Measurements from ENCODE around the gene TCIRG1. TPM values are rescaled to one million over a fixed set of nuclear protein-coding genes. Genes with fewer than 3 reads are reported as not detected.

Gene TCIRG1
- total and polyA plus RNA-seq, 4 donors = 32.2 to 96.1 (median 44.5) TPM

DNA sequence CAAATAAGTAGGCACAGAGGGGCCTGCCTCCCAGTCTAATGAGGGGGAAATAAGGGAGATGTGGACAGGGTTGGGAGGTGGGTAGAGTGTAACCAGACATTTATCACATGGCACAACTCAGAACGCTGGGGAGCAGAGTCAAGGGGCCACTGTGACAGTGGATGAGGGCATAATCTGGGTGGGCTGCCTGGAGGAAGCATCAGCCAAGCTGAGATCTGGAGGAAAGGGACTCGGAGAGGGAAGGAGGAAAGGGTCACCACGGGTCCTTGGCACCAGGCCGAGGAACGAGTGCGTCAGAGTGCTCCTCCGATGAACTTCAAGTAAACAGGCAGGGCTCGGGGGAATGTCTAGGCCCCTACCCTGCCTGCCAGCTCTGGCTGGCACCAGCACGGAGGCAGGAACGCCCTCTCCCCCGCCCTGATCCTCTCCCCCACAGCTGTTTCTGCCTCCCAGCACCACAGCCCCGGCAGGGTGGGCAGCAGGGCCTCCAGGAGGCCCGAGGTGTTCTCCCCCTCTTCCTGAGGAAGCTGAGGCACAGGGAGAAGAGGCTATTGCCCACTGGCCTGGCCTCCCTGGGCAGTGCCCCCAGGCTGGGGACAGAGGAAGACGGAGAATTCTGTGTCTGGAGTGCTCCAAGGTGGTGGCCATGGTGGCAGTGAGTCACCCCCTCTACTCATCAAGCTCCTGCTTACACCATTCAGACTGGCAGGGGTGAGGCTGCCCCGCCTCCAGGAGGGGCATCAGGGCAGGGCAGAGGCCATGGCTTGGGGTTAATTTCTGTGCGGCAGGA lies 24.5 kb upstream of the TCIRG1 start:
- TF ChIP-seq FOXA1 (IDR thresholded peaks at IDR 0.05) (no peak), GABPA (IDR thresholded peaks at IDR 0.05 in 1 of 2, conservative IDR thresholded peaks at IDR 0.05 in 1 of 2) (no peak), EGR1 (IDR thresholded peaks at IDR 0.05; ENCODE audit: low read depth in 2 of 2) (no peak), HNF4G (IDR thresholded peaks at IDR 0.05) (no peak), RAD21 (IDR thresholded peaks at IDR 0.05) (no peak), FOXA2 (IDR thresholded peaks at IDR 0.05) (no peak), NR2F2 (IDR thresholded peaks at IDR 0.05) (no peak), JUND (IDR thresholded peaks at IDR 0.05) (no peak), RXRA (IDR thresholded peaks at IDR 0.05) (no peak), TAF1 (conservative IDR thresholded peaks at IDR 0.05) (no peak)
- TF ChIP-seq, protein P1, sequence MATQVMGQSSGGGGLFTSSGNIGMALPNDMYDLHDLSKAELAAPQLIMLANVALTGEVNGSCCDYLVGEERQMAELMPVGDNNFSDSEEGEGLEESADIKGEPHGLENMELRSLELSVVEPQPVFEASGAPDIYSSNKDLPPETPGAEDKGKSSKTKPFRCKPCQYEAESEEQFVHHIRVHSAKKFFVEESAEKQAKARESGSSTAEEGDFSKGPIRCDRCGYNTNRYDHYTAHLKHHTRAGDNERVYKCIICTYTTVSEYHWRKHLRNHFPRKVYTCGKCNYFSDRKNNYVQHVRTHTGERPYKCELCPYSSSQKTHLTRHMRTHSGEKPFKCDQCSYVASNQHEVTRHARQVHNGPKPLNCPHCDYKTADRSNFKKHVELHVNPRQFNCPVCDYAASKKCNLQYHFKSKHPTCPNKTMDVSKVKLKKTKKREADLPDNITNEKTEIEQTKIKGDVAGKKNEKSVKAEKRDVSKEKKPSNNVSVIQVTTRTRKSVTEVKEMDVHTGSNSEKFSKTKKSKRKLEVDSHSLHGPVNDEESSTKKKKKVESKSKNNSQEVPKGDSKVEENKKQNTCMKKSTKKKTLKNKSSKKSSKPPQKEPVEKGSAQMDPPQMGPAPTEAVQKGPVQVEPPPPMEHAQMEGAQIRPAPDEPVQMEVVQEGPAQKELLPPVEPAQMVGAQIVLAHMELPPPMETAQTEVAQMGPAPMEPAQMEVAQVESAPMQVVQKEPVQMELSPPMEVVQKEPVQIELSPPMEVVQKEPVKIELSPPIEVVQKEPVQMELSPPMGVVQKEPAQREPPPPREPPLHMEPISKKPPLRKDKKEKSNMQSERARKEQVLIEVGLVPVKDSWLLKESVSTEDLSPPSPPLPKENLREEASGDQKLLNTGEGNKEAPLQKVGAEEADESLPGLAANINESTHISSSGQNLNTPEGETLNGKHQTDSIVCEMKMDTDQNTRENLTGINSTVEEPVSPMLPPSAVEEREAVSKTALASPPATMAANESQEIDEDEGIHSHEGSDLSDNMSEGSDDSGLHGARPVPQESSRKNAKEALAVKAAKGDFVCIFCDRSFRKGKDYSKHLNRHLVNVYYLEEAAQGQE (IDR thresholded peaks at IDR 0.05) = no peak
- TF ChIP-seq, protein P2, sequence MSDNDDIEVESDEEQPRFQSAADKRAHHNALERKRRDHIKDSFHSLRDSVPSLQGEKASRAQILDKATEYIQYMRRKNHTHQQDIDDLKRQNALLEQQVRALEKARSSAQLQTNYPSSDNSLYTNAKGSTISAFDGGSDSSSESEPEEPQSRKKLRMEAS (IDR thresholded peaks at IDR 0.05) = no peak
- TF ChIP-seq, protein P3, sequence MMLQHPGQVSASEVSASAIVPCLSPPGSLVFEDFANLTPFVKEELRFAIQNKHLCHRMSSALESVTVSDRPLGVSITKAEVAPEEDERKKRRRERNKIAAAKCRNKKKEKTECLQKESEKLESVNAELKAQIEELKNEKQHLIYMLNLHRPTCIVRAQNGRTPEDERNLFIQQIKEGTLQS (IDR thresholded peaks at IDR 0.05) = no peak
- H3K9ac ChIP-seq (ENCODE audit: low read depth in 1 of 2, low read length in 2 of 2) = no peak overlapping the region
- H3K4me3 ChIP-seq (ENCODE audit: low read depth in 1 of 3, low read length in 3 of 3) = no peak overlapping the region
- WGBS = 69% methylated on average over 16 of the region's 16 CpGs
- H3K27ac ChIP-seq (ENCODE audit: low read depth in 1 of 2, low read length in 2 of 2) = no peak overlapping the region
- H3K36me3 ChIP-seq (ENCODE audit: control insufficient read depth in 4 of 4, insufficient read depth in 3 of 4, low read depth in 1 of 4, low read length in 3 of 4) = no peaks in the 10 kb centered on the region
- H3K9me3 ChIP-seq (ENCODE audit: control insufficient read depth in 4 of 4, low read length in 3 of 4) = no peaks in the 10 kb centered on the region
- H3K27me3 ChIP-seq (ENCODE audit: control insufficient read depth in 4 of 4, insufficient read depth in 4 of 4, low read length in 3 of 4) = no peaks in the 10 kb centered on the region
- no peak for DNase-seq (ENCODE audit: low spot score)
- peaks cover 6 to 24% (median 20%) of the 10 kb centered on the region in 4 donors for H3K4me1 ChIP-seq (ENCODE audit: control insufficient read depth in 4 of 4, insufficient read depth in 4 of 4, low read length in 3 of 4)

DNA sequence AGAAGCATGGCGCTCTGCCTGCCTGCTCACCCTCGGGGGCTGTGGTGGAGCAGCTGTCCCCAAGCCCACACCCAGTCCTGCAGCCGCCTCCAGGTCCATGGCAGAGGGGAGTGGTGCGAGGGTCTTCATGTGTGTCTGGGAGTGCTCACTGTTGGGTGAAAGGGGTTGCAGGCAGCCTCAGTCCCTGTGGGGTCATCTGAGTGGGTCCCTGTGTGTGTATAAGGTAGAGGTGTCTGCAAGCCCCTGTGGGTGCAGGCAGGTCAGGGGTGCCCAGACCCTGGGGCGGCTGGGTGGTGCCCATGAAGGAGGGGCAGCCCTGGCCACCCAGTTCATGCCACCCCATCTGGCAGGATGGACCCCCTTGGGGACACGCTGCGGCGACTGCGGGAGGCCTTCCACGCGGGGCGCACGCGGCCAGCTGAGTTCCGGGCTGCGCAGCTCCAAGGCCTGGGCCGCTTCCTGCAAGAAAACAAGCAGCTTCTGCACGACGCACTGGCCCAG lies 23.8 kb upstream of the TCIRG1 start:
- Histone ChIP-seq H3K4me3 (ENCODE audit: low read depth in 1 of 3, low read length in 3 of 3) (no peak overlapping the region), H3K4me1 (ENCODE audit: control insufficient read depth in 4 of 4, insufficient read depth in 4 of 4, low read length in 3 of 4) (peaks cover 6 to 19% (median 15%) of the 10 kb centered on the region in 4 donors), H3K9me3 (ENCODE audit: control insufficient read depth in 4 of 4, low read length in 3 of 4) (no peaks in the 10 kb centered on the region), H3K9ac (ENCODE audit: low read depth in 1 of 2, low read length in 2 of 2) (no peak overlapping the region), H3K36me3 (ENCODE audit: control insufficient read depth in 4 of 4, insufficient read depth in 3 of 4, low read depth in 1 of 4, low read length in 3 of 4) (no peaks in the 10 kb centered on the region), H3K27me3 (ENCODE audit: control insufficient read depth in 4 of 4, insufficient read depth in 4 of 4, low read length in 3 of 4) (no peaks in the 10 kb centered on the region), H3K27ac (ENCODE audit: low read depth in 1 of 2, low read length in 2 of 2) (no peak overlapping the region)
- no peak for DNase-seq (ENCODE audit: low spot score)
- WGBS = 93% methylated on average over 19 of the region's 19 CpGs
- TF ChIP-seq HNF4A (conservative IDR thresholded peaks at IDR 0.05) = no peak
- TF ChIP-seq, protein P2 (IDR thresholded peaks at IDR 0.05) = no peak
- TF ChIP-seq, protein P4, sequence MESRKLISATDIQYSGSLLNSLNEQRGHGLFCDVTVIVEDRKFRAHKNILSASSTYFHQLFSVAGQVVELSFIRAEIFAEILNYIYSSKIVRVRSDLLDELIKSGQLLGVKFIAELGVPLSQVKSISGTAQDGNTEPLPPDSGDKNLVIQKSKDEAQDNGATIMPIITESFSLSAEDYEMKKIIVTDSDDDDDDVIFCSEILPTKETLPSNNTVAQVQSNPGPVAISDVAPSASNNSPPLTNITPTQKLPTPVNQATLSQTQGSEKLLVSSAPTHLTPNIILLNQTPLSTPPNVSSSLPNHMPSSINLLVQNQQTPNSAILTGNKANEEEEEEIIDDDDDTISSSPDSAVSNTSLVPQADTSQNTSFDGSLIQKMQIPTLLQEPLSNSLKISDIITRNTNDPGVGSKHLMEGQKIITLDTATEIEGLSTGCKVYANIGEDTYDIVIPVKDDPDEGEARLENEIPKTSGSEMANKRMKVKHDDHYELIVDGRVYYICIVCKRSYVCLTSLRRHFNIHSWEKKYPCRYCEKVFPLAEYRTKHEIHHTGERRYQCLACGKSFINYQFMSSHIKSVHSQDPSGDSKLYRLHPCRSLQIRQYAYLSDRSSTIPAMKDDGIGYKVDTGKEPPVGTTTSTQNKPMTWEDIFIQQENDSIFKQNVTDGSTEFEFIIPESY (IDR thresholded peaks at IDR 0.05) = no peak
- TF ChIP-seq YY1 (IDR thresholded peaks at IDR 0.05) = no peak
- TF ChIP-seq RAD21 (IDR thresholded peaks at IDR 0.05) = no peak
- no peak for TF ChIP-seq JUND (IDR thresholded peaks at IDR 0.05)
- TF ChIP-seq TAF1 (conservative IDR thresholded peaks at IDR 0.05) = no peak
- no peak for TF ChIP-seq GABPA (IDR thresholded peaks at IDR 0.05 in 1 of 2, conservative IDR thresholded peaks at IDR 0.05 in 1 of 2)
- TF ChIP-seq EGR1 (IDR thresholded peaks at IDR 0.05; ENCODE audit: low read depth in 2 of 2) = no peak
- TF ChIP-seq, protein P1 (IDR thresholded peaks at IDR 0.05) = no peak
- no peak for TF ChIP-seq SP1 (IDR thresholded peaks at IDR 0.05)
- no peak for TF ChIP-seq NR2F2 (IDR thresholded peaks at IDR 0.05)
- no peak for TF ChIP-seq FOXA1 (IDR thresholded peaks at IDR 0.05)
- TF ChIP-seq FOXA2 (IDR thresholded peaks at IDR 0.05) = no peak
- TF ChIP-seq RXRA (IDR thresholded peaks at IDR 0.05) = no peak
- TF ChIP-seq HNF4G (IDR thresholded peaks at IDR 0.05) = no peak
- TF ChIP-seq, protein P5, sequence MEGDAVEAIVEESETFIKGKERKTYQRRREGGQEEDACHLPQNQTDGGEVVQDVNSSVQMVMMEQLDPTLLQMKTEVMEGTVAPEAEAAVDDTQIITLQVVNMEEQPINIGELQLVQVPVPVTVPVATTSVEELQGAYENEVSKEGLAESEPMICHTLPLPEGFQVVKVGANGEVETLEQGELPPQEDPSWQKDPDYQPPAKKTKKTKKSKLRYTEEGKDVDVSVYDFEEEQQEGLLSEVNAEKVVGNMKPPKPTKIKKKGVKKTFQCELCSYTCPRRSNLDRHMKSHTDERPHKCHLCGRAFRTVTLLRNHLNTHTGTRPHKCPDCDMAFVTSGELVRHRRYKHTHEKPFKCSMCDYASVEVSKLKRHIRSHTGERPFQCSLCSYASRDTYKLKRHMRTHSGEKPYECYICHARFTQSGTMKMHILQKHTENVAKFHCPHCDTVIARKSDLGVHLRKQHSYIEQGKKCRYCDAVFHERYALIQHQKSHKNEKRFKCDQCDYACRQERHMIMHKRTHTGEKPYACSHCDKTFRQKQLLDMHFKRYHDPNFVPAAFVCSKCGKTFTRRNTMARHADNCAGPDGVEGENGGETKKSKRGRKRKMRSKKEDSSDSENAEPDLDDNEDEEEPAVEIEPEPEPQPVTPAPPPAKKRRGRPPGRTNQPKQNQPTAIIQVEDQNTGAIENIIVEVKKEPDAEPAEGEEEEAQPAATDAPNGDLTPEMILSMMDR (IDR thresholded peaks at IDR 0.05; ENCODE audit: low read depth, low read length, missing input control) = no peak
